ENCODE measurements around the gene PDK4.
"Not testable (repeated sequence)": the region's sequence is repeated elsewhere in the genome, so short reads cannot be mapped to it uniquely, and the experiment has no call there.

The PDK4 gene

DNA sequence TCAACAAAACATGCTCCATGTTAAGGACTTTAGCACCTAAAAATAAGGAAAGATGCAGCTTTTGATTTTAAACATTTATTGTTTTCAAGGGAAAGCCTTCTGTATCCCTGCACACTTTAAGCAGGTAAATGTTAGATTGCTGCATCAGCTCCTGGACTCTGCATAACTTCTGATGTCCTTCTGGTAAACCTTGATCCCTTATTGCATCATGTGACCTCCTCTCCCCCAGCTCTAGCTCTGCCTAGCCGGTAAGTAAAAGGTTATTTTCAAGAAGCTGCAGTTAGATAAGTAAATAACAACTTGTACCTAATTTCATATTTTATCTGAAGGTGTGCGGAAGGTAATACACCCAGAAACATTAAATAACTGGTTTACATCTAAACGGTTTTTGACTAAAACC is 37.5 kb downstream of the PDK4 start:
- no peak for DNase-seq

DNA sequence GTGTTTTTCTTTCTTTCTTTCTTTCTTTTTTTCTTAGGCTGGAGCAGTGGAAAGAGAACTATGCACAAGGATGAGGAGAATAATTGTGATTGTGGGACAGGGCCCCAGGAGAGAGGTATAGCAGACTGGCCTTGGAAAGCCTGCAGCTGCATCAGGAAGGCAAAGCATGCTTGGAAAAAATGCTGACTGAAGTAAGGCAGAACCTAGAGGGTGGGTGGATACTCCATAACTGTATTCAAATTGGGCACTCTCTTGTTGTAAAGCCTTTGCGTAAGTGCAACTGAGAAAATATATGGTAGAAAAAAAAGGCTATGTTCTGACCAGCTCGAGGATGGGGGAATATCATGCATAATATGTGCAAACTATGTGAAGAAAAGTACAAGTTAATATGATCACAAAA is 39.5 kb downstream of the PDK4 start:
- no peak for DNase-seq

DNA sequence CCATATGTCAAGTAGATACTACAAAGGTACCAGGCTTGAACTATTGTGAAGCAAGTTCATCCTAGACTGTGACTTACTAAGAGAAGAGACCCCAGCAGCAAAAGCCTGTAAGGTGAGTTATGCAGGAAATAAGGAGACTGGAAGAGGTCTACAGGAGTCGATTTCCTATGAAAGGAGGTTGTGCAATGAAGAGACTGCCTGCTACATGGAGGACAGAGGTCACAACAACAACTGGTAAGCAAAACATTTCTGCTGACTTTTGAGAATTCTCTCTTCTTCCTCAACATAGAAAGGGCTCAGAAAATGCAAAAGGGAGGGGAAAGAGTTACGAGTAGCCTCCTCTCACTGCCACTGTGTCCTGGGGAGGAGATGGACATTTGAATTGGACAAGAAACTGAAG is 42.4 kb downstream of the PDK4 start:
- DNase-seq = no peak

DNA sequence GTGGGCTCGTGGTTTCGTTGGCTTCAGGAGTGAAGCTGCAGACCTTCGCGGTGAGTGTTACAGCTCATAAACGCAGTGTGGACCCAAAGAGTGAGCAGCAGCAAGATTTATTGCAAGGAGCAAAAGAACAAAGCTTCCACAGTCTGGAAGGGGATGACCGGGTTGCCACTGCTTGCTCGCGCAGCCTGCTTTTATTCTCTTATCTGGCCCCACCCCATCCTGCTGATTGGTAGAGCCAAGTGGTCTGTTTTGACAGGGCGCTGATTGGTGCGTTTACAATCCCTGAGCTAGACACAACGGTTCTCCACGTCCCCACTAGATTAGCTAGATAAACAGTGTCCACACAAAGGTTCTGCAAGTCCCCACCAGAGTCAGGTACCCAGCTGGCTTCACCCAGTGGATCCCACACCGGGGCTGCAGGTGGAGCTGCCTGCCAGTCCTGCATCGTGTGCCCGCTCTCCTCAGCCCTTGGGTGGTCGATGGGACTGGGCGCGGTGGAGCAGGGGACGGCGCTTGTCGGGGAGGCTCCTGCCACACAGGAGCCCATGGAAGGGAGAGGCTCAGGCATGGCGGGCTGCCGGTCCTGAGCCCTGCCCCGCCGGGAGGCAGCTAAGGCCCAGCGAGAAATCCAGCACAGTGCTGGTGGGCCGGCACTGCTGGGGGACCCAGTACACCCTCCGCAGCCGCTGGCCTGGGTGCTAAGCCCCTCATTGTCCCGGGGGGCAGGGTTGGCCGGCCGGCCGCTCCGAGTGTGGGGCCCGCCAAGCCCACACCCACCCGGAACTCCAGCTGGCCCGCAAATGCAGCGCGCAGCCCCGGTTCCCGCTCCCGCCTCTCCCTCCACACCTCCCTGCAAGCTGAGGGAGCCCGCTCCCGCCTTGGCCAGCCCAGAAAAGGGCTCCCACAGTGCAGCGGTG is 44.0 kb downstream of the PDK4 start:
- not testable (repeated sequence) for DNase-seq

DNA sequence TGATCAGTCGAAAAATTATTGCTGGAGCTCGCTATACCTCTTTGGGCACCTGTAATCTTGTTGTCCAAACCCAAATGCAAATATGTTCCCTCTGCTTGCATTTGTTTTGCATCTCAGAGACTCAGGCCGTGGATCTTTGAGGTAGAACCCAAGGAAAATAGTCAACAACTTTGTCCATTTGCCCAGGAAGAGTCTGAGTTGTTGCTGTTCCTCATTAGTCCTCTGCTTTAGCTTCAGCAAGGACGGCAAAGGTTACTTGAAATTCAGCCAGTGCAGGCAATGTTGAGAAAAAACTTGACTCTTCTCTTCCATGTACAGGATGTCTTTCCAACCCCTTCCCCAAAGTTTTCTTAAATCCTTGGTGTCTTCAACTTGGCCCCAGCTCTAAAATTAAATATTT is 45.8 kb downstream of the PDK4 start:
- DNase-seq = no peak

DNA sequence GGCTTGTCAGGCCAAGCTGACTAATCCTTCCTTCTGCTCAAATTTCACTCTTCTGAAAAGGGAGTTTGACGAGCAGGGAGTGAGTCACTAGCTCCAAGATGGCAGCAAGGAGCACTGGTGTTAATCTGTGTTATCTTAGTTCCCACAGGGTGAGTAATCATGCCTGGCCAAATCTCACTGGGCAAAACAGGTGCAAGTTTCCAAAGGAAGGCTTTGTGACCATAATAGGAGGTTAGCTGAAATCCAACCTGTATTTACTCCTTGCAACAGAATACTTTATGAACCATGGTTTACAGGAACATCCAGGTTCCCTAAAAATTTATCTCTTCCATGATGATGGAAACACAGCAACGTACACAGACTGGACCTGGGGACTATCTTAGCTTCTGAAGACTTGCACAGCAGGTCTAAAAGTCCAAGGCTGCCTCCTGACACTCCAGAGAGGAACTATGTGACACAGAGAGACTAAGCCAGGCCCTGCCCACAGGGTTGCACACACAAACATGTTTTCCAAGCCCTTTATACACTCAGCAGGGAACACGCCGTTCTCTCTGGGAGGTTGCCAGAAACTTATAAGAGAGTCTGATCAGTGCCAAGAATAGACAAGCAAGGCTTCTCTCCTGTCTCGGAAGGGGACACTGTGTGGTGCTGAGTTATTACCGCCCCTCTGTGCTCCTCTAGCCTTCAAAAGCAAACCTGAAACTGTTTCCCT is 46.3 kb downstream of the PDK4 start:
- peak; percentile 3 for DNase-seq

DNA sequence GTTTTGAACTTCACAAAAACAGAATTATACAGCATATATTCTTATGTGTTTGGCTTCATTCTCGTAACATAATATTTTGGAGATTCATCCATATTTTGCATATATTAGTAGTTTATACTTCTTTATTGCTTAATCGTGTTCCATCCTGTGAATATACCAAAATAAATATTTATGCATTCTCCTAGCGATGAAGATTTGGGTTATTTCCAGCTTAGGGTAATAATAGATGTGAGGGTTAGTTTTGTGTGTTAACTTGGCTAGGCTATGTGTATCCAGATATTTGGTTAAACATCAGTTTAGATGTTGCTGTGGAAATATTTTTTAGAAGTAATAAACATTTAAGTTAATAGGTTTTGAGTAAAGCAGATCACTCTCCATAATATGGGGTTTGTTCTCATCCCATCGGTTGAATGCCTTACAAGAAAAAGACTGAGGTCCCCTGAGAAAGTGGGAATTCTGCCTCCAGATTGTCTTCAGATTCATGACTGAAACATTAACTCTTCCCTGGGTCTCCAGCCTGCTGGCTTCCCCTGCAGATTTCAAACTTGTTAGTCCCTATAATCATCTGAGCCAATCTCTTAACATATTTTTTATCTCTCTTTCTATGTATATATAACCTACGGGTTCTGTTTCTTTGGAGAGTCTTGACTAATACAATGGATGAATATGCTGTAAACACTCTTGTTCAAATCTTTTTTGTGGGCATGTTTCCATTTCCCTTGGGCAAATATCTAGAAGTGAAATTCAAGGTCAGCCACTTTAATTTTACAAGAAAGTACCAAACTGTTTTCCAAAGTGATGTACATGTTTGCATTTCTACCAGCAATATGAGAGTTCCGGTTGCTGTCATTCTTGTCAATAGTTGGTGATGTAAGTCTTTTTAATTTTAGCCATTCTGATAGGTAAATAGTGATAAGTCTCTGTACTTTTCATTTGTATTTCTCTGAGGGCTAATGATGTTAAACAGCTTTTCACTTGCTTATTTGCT is 48.7 kb downstream of the PDK4 start:
- DNase-seq = no peak

DNA sequence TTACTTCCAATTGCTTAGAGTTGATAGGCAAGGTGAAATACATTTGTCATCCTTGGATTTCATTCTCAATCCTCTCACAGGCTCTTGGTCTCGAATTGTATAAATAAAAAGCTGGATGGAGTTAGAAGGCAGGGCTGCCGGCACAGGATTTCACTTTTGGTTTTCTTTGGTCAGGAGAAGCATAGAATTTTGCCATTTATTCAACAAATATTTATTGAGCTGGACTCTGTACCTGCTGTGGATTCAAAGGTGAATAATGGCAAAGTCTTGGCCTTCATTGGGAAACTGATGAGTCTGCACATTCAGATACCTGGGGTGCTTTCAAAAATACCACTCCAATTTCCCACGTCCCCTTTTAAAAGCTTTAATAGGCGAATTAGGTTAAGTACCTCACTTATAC is 49.7 kb downstream of the PDK4 start:
- no peak for DNase-seq

DNA sequence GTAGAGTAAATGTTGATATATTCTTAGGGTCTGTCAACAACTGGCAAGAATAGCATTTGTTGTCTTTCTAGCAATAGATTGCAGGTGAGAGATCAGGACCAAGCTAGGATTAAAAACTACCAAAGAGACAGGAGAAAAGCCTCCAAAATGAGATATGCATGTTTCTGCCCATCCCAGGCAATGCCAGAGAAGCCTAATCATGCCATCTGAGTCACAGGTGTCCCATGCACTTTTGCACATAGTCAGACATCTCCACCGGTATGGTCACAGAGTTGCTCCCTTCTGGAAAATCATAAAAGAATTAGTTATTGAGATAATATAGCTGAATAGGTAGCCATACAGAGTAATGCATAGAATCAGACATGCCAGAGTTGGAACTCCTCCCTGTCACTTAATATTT is 50.6 kb downstream of the PDK4 start:
- DNase-seq = no peak

DNA sequence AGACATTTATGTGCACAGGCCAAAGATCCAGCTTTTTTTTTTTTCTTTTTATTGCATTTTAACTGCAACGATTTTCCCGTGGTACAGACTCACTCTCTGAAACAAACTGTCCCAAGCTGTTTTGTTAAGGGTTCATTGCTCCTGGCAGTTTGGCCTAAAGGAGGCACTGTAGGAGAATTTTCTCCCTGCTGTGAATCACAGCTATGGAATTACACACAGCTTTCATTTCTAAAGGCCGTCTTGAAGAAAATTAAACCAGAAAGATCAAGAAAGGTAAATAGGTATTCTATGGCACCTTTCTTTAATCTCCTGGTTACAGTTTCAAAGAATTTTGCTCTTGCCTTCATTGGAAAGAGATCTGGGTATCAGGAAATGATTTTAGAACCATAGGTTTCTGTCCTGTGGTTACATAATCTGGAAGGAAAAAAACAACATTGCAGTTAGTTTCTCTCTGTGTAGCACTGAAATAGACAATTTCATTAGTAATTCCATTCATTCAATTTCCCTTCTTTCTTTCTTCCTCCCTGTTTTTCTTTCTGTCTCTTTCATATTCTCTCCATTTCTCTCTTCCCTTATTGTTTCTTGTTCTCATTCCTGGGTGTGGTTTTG is 51.2 kb downstream of the PDK4 start:
- DNase-seq = no peak

DNA sequence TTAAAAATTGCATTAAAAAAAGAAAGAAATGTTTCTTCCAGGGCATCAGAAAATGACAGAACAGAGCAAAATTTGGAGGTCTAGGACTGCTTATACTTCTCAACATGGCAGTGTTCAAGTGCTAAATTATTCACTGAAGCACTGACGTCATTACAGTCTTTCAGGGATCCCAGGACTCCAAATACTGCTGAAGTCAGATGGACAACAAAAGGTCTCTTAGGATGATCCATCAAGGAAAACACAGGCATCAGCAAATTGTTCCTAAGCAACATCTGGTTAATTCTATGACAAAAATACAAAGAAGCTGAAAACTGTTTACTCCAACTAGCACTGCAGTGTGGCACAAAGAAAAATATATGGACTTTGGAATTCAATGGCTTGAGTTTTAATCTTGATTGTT is 52.1 kb downstream of the PDK4 start:
- no peak for DNase-seq

DNA sequence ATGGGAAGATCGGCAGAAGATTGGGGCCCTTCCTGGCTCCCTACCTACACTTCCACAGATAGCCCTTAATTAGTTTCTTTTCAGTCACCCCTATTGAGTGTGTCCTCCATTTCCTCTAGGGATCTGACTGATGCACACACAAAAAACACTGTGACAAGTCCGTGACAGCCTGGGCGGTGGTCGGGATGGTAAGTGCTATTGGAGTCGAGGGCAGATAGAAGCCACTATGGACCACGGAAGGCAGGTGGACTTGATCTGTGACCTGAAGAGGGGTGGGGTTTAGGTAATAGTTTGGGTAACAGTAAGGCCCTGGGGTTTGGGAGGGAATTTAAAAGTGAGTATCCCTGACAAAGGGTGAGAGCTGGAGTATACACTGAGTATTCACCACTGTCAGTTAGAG is 53.0 kb downstream of the PDK4 start:
- DNase-seq = no peak

DNA sequence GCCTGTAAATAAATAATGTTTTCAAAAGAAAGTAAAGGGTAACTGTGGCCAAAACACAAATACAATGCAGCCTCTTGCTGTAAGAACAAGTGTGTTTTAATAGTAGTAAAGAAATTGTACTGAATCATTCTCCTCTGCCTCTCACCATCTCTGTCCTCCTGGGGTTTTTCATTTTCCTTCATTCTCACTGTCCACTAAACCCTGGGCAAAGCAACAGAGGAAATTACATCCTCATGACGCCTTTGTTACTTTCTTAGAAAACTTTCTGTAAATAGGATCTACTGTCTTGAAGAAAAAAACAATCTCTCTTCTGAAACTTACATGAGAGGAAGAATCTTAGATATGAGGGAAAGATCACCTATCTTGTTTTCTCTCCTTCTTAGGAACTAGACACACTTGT is 56.0 kb downstream of the PDK4 start:
- DNase-seq = no peak

DNA sequence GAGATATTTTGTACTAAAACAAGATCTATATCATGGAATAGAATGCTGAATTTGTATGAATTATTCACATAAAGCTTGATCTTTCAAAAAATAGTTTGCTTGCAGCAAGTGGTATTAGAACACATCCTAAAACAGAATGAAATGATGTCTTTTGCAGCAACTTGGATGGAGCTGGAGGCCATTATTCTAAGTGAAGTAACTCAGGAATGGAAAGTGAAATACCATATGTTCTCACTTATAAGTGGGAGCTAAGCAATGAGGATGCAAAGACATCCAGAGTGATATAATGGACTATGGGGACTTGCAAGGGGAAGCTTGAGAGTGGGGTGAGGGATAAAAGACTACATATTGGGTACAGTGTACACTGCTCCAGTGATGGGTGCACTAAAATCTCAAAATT is 56.9 kb downstream of the PDK4 start:
- no peak for DNase-seq

DNA sequence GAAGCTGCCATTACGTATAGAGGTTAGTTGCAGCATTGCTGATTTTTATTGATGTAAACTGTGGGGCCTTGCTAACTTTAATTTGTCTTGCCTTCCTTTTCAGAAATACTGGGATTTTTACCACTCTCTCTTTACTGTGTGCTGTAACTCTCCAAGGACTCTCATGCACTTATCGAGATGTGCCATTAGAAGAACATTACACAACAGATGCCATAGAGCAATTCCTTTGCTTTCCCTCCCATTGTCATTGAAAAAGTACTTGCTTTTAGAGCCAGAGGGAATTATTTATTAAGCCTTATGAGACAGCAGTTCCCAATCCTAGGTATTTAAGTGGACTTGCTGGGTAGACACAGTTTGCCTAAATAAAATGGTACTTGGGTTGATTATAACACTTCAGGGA is 58.8 kb downstream of the PDK4 start:
- DNase-seq = no peak

DNA sequence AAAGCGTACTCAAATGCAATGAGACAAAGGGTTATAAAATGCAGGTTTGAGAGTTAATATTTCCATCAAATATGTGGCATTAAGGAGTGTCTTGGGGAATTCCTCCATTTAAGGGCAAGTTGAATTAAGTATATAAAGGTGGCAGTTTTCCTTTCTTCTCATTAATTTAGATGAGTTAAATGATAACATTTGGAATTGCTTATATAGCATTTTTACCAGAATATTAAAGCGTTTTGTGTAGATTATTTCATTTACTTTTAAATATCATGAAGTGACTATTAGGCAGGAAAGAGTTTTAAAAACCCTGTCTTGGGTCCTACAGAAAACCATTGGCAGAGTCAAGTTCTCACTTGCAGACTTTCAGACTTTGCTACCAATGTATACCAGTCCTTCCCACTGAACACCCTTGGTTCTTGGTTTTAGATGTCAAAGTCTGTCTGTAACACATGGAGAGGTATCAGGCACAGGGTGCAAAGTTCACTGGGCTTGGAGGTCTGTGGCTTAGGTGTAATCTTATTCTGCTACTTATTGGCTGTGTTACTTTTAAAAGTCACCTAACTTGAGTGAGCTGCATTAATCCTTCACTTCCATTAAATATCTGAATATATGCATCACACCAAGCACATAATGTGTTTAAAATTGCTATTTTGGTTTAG is 59.5 kb downstream of the PDK4 start:
- no peak for DNase-seq

DNA sequence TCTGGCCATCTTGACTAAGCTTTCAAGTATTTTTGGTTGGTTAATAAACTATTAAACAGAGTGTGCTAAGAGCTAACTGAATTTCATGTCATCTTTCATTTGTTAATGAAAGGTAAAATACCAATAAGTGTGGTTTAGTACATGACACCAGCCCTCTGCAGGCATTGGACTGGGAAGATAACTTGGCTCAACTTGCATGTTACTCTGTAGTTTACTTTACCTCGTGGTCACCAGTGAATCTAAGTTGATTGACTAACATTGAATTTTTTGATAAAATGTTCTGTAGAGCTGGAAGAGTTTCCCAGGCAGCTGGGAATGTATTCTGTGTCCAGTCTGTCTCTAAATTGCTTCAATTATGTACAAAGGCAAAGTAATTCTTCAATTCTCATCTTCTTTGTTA is 60.7 kb downstream of the PDK4 start:
- no peak for DNase-seq

DNA sequence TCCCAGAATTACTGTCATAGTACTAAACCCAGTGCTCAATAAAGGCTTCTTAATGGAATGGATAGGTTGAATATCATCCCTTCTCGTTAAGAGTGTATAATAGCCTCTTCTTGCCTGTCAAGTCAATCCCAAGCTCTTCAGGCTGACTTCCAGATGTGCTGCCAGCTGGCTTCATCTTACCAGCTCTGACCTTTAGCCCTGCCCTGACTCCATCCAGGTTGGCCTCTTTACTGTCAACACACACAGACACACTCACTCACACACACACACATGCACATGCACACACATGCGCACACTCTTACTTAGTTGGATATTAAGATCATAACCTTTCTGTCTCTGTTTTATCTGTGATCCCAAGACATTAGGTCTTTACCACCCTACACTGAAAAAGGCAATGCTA is 61.5 kb downstream of the PDK4 start:
- DNase-seq = no peak

Measured in NCI-H774 (cell line).